Body of pancreas (tissue), 4 donors: ENCODE results near the gene MYLK.
A peak's percentile ranks its signal among the peaks of the same experiment; 100 is the strongest.

Experiments used
- CTCF ChIP-seq, 7 experiments: fragments of 450-650 bp in 4 of 7; fragments of 200-600 bp in 3 of 7; sonication (generic) in 3 of 7; IDR thresholded peaks; one replicate each; pipeline ENCODE4 v1.5.1; 2016 to 2019; ENCODE audit warnings: antibody characterized with exemption in 7 of 7
- POLR2A ChIP-seq, 3 donors: fragments of 450-650 bp; IDR thresholded peaks; one replicate each; pipeline ENCODE4 v1.6.1; 2016; ENCODE audit warnings: antibody characterized with exemption in 3 of 3, mild to moderate bottlenecking in 2 of 3

GRCh38 chr3:123807820-123808219 is 76.3 kb downstream of the MYLK start:
- TF ChIP-seq CTCF (IDR thresholded peaks at IDR 0.05) (peak in 1 of 7 experiments; percentile 9), POLR2A (IDR thresholded peaks at IDR 0.05) (no peak)
